Panc1 (cell line): Measurements from ENCODE around the gene FCN2. TPM values are rescaled to one million over a fixed set of nuclear protein-coding genes. Genes with fewer than 3 reads are reported as not detected.

Experiments used
- ATAC-seq: fragments of 200-7000 bp; cut with Tn5 transposase; 2 replicates; pipeline ENCODE4 v1.9.1; 2020; ENCODE audit warnings: mild to moderate bottlenecking, moderate library complexity
- BruUV-seq: library from RNA; stranded (reverse); fragments of 400-500 nt; replicated peaks from 2 replicates; lab custom pipeline; 2021; lab: Mats Ljungman, UMichigan
- CTCF ChIA-PET: fragments of 300-600 bp; sonication (Branson Sonifier 250); formaldehyde crosslinking; loops from one replicate; lab custom pipeline; 2022; ENCODE audit warnings: antibody characterized with exemption; lab: Charles Lee
- POLR2A ChIA-PET: fragments of 300-600 bp; sonication (Branson Sonifier 250); formaldehyde crosslinking; loops from one replicate; lab custom pipeline; 2022; ENCODE audit warnings: antibody characterized with exemption; lab: Charles Lee
- DNase-seq: peaks from one replicate; pipeline ENCODE4 v3.0.0-alpha.2; 2010; ENCODE audit warnings: low read depth, low spot score
- H3K27ac ChIP-seq: 2 replicates; pipeline ENCODE4 v1.5.1; 2011; ENCODE audit warnings: mild to moderate bottlenecking, low read length, inconsistent platforms
- H3K27me3 ChIP-seq: fragments of 200-500 bp; sonication (Bioruptor generic); 2 replicates; pipeline ENCODE4 v1.6.0; 2014; ENCODE audit warnings: low read length, inconsistent platforms; ENCODE audit not compliant: control insufficient read depth, insufficient read depth
- H3K36me3 ChIP-seq: fragments of 200-500 bp; sonication (Bioruptor generic); 2 replicates; pipeline ENCODE4 v1.5.1; 2014; ENCODE audit warnings: inconsistent platforms, mild to moderate bottlenecking, low read length, moderate library complexity; ENCODE audit not compliant: control insufficient read depth, insufficient read depth
- H3K4me1 ChIP-seq: 2 replicates; pipeline ENCODE4 v1.5.1; 2011; ENCODE audit warnings: inconsistent platforms, mild to moderate bottlenecking, low read length, moderate library complexity; ENCODE audit not compliant: control insufficient read depth, insufficient read depth
- H3K4me3 ChIP-seq, 2 experiments: 2 replicates each; pipeline ENCODE4 v1.5.1; 2011 to 2012; ENCODE audit warnings: low read depth in 2 of 2, low read length in 2 of 2, mild to moderate bottlenecking in 2 of 2, inconsistent platforms in 1 of 2, moderate library complexity in 1 of 2
- H3K9me3 ChIP-seq: fragments of 200-500 bp; sonication (Bioruptor generic); 2 replicates; pipeline ENCODE4 v1.5.1; 2014; ENCODE audit warnings: low read depth, mild to moderate bottlenecking, inconsistent platforms, low read length, moderate library complexity; ENCODE audit not compliant: control insufficient read depth, insufficient read depth
- CTCF ChIP-seq: fragments of 450-650 bp; IDR thresholded peaks from 2 replicates; pipeline ENCODE4 v1.5.1; 2017; ENCODE audit warnings: mild to moderate bottlenecking
- POLR2AphosphoS5 ChIP-seq: IDR thresholded peaks from 2 replicates; pipeline ENCODE4 v1.6.1; 2012; ENCODE audit warnings: mild to moderate bottlenecking, low read depth, low read length, moderate library complexity
- REST ChIP-seq, 2 experiments: IDR thresholded peaks; 2 replicates each; pipeline ENCODE4 v1.6.1; 2011 to 2012; ENCODE audit warnings: low read depth in 2 of 2, control low read depth in 1 of 2, low read length in 1 of 2, mild to moderate bottlenecking in 1 of 2, moderate library complexity in 1 of 2; ENCODE audit not compliant: insufficient read depth in 1 of 2
- SIN3A ChIP-seq: IDR thresholded peaks from 2 replicates; pipeline ENCODE4 v1.6.1; 2012; ENCODE audit warnings: low read depth, mild to moderate bottlenecking, low read length, moderate library complexity, borderline replicate concordance; ENCODE audit not compliant: insufficient read depth
- TCF7L2 ChIP-seq: IDR thresholded peaks from 2 replicates; pipeline ENCODE4 v1.6.1; 2011; ENCODE audit warnings: mild to moderate bottlenecking, low read depth, low read length, inconsistent platforms
- in situ Hi-C: cut with HindIII; loops from 2 replicates; pipeline ENCODE4 v1.10.0; 2016; ENCODE audit warnings: low sequenced_read_pairs, low pct_unique_long_range_greater_than_20kb
- intact Hi-C: fragments of 100-400 bp; cut with micrococcal nuclease; formaldehyde crosslinking; loops from one replicate; pipeline ENCODE4 v1.10.0; 2022; ENCODE audit not compliant: unreplicated experiment
- total RNA-seq: library from RNA; stranded (reverse); gene quantifications from one replicate; pipeline ENCODE4 v1.2.1, GENCODE V29; 2021; ENCODE audit not compliant: unreplicated experiment

FCN2 gene
- total RNA-seq, 1 experiment from 2014 or later = not detected

- in situ Hi-C loops = no loop called here
Observed at GRCh38 chr9:134887686-134888602, 7.3 kb downstream of the FCN2 start.

DNA sequence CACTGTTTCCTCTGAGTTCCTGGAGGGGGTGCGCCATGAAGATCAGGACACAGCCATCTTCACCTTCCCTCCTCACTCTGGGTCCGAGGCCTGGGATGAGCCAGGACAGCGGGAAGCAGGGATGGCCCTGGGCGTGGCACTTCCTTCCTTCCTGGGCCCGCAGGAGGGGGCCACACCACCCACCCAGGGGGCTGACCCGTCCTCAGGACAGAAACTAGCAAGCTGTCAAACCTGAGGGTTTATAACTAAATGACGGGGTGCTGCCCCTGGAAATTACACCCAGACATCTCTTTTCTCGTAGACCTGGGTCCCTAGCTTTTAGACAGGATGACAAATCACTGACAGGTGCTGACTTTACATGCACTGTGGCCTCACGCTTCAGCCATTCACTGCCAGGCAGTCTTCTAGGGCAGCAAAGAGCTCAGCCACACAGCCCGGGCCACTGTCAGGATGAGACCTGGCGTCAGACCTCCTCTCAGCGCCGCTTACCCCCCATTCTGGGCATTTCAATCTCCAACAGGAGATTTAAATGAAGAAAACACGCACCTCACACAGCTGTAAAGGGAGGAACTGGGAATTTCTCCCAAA lies 8.1 kb downstream of the FCN2 start:
- BruUV-seq = no TSS peak
- DNase-seq = no peak

More at GRCh38 chr9:134887686-134888602, 7.3 kb downstream of the FCN2 start:
- Histone ChIP-seq H3K27ac (no peak overlapping the region), H3K4me1 (no peaks in the 10 kb centered on the region), H3K4me3 (no peak overlapping the region), H3K9me3 (no peaks in the 10 kb centered on the region), H3K27me3 (no peaks in the 10 kb centered on the region; the same call in 1 of the 2 replicates), H3K36me3 (no peaks in the 10 kb centered on the region)
- BruUV-seq = no TSS peak
- ChIA-PET CTCF (no interaction called here), POLR2A (no interaction called here)
- TF ChIP-seq CTCF (no peak), POLR2AphosphoS5 (no peak), SIN3A (no peak), TCF7L2 (no peak)
- ATAC-seq = no peak; the same call in 1 of the 2 replicates
- intact Hi-C loops = no loop called here
- no peak for DNase-seq

More for the DNA sequence above, 8.1 kb downstream of the FCN2 start:
- CTCF ChIA-PET = no interaction called here
- no peak for ATAC-seq
- Histone ChIP-seq H3K36me3 (no peaks in the 10 kb centered on the region), H3K9me3 (no peaks in the 10 kb centered on the region), H3K27me3 (no peaks in the 10 kb centered on the region; the same call in 1 of the 2 replicates), H3K27ac (no peak overlapping the region), H3K4me1 (no peaks in the 10 kb centered on the region), H3K4me3 (no peak overlapping the region)
- POLR2A ChIA-PET = no interaction called here
- TF ChIP-seq TCF7L2 (no peak), POLR2AphosphoS5 (no peak), SIN3A (no peak), REST (IDR thresholded peaks at IDR 0.05; ENCODE audit: insufficient read depth in 1 of 2, low read depth in 2 of 2, low read length in 1 of 2) (no peak), CTCF (no peak)
- intact Hi-C loops (no loop called here), in situ Hi-C loops (no loop called here)
